Measurements from ENCODE around the gene TRABD2B.

GRCh38 chr1:47934243-47934805, 62.9 kb downstream of the TRABD2B start:
- TF ChIP-seq CTCF (IDR thresholded peaks at IDR 0.05; ENCODE audit: insufficient read depth, low read length, poor library complexity, severe bottlenecking) = no peak
- no peak for TF ChIP-seq EZH2phosphoT487 (conservative IDR thresholded peaks at IDR 0.05; ENCODE audit: low read length)
